Measurements from ENCODE around the gene ARHGAP15. TPM values are rescaled to one million over a fixed set of nuclear protein-coding genes. Genes with fewer than 3 reads are reported as not detected.
A peak's percentile ranks its signal among the peaks of the same experiment; 100 is the strongest.

Gene ARHGAP15
- total RNA-seq, 3 donors from 2014 or later (not counting 1 experiment from before 2014, with no cell fraction given): 148 to 168 (median 165) TPM

DNA sequence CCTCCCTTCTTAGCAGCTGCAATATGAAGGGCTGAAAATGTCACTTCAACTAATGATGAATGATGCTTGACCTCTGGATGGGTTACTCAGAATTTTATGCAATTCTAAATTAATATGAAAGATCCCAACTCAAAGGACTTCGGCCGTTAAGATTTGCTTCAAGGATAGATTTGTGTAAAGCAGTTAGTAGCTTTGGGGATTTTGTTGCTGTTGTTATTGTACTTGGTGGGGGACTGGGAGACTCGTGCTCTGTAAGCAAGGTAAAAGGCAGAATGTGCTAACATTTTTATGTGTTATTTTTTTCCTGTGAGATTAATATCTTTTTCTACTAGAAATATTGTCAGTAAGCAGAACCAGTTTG, 478.8 kb downstream of the ARHGAP15 start:
- Mint-ChIP-seq H3K9me3 (no peaks in the 10 kb centered on the region), H3K36me3 (no peaks in the 10 kb centered on the region), H3K27ac (no peak overlapping the region), H3K4me1 (peaks cover 13 to 18% of the 10 kb centered on the region in 2 donors), H3K27me3 (ENCODE audit: low read depth in 2 of 2) (no peaks in the 10 kb centered on the region), H3K4me3 (no peak overlapping the region)
- ATAC-seq (no peak), DNase-seq (no peak)
- intact Hi-C loops (cut with micrococcal nuclease): no loop called here
- H3K9me3 ChIP-seq (ENCODE audit: control insufficient read depth, insufficient read depth, low read length): no peaks in the 10 kb centered on the region
- H3K4me1 ChIP-seq (ENCODE audit: control insufficient read depth, insufficient read depth, low read length): no peaks in the 10 kb centered on the region
- H3K27me3 ChIP-seq (ENCODE audit: control insufficient read depth, insufficient read depth, low read length): no peaks in the 10 kb centered on the region
- H3K27ac ChIP-seq (ENCODE audit: low read length): no peak overlapping the region
- peaks cover 2% of the 10 kb centered on the region for H3K36me3 ChIP-seq (ENCODE audit: control insufficient read depth, insufficient read depth, low read length)
- WGBS (ENCODE audit: insufficient coverage): 89% methylated on average over 3 of the region's 3 CpGs
- H3K4me3 ChIP-seq (ENCODE audit: low read length): no peak overlapping the region
- TF ChIP-seq CTCF (IDR thresholded peaks at IDR 0.05): no peak

DNA sequence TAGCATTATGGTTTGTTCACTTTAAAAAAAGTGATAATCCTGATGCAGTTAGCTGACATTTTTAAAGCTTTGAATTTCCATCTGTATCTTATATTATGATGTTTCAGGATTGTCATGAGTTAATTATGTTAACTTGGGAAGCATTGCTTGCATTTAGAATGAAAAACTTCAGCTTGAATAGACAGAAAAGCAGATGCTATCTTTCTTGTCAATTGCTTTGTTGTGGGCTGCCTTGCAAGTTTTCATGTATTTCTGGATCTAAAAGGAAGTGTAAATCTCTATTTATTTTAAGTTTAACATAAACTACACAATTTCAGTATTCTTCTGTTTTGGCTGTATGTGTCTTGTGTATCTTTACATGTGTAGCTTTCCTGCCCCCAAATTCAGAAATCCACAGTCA, 479.5 kb downstream of the ARHGAP15 start:
- Mint-ChIP-seq H3K27me3 (ENCODE audit: low read depth in 2 of 2) (no peaks in the 10 kb centered on the region), H3K36me3 (no peaks in the 10 kb centered on the region), H3K27ac (peak overlapping the region in 1 of 2 donors; percentile 45), H3K4me3 (no peak overlapping the region), H3K4me1 (peaks cover 13 to 14% of the 10 kb centered on the region in 2 donors), H3K9me3 (no peaks in the 10 kb centered on the region)
- no peak for TF ChIP-seq CTCF (IDR thresholded peaks at IDR 0.05)
- DNase-seq: no peak
- intact Hi-C loops (cut with micrococcal nuclease): no loop called here
- no peaks in the 10 kb centered on the region for H3K27me3 ChIP-seq (ENCODE audit: control insufficient read depth, insufficient read depth, low read length)
- H3K36me3 ChIP-seq (ENCODE audit: control insufficient read depth, insufficient read depth, low read length): peaks cover 6% of the 10 kb centered on the region
- ATAC-seq: no peak
- no peaks in the 10 kb centered on the region for H3K9me3 ChIP-seq (ENCODE audit: control insufficient read depth, insufficient read depth, low read length)
- H3K27ac ChIP-seq (ENCODE audit: low read length): no peak overlapping the region
- H3K4me3 ChIP-seq (ENCODE audit: low read length): no peak overlapping the region
- no peaks in the 10 kb centered on the region for H3K4me1 ChIP-seq (ENCODE audit: control insufficient read depth, insufficient read depth, low read length)

DNA sequence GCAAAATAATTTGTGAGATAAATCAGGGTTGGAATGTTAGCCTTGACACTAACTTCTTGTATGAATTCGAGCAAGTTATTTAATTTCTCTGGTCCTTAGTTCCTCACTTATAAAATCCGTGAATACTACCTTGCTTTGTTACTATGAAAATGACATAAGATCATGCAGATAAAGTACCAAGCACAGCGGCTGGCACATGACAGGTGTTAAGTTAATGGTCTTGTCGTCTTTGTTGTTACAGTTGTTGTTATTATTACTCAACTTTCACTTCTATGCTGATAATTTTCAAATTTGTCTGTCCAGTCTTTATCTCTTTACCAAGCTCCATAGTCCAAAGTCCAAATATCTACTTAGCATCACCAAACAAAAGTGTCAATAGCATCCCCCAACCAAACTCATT, 482.1 kb downstream of the ARHGAP15 start:
- peaks cover 6% of the 10 kb centered on the region for H3K36me3 ChIP-seq (ENCODE audit: control insufficient read depth, insufficient read depth, low read length)
- Mint-ChIP-seq H3K9me3 (no peaks in the 10 kb centered on the region), H3K27me3 (ENCODE audit: low read depth in 2 of 2) (no peaks in the 10 kb centered on the region), H3K27ac (no peak overlapping the region), H3K4me3 (no peak overlapping the region), H3K36me3 (no peaks in the 10 kb centered on the region), H3K4me1 (peaks cover 28 to 34% of the 10 kb centered on the region in 2 donors)
- no peaks in the 10 kb centered on the region for H3K4me1 ChIP-seq (ENCODE audit: control insufficient read depth, insufficient read depth, low read length)
- 100% methylated on average over 1 of the region's 4 CpGs for WGBS (ENCODE audit: insufficient coverage)
- H3K4me3 ChIP-seq (ENCODE audit: low read length): no peak overlapping the region
- DNase-seq (no peak), ATAC-seq (no peak)
- TF ChIP-seq CTCF (IDR thresholded peaks at IDR 0.05): no peak
- H3K9me3 ChIP-seq (ENCODE audit: control insufficient read depth, insufficient read depth, low read length): no peaks in the 10 kb centered on the region
- intact Hi-C loops (cut with micrococcal nuclease): no loop called here
- H3K27ac ChIP-seq (ENCODE audit: low read length): no peak overlapping the region
- no peaks in the 10 kb centered on the region for H3K27me3 ChIP-seq (ENCODE audit: control insufficient read depth, insufficient read depth, low read length)

GRCh38 chr2:143615562-143615961, 486.3 kb downstream of the ARHGAP15 start:
- Mint-ChIP-seq H3K4me1 (peaks cover 38 to 47% of the 10 kb centered on the region in 2 donors), H3K27ac (no peak overlapping the region), H3K4me3 (no peak overlapping the region), H3K36me3 (no peaks in the 10 kb centered on the region), H3K27me3 (ENCODE audit: low read depth in 2 of 2) (no peaks in the 10 kb centered on the region), H3K9me3 (no peaks in the 10 kb centered on the region)
- H3K4me3 ChIP-seq (ENCODE audit: low read length): no peak overlapping the region
- H3K27me3 ChIP-seq (ENCODE audit: control insufficient read depth, insufficient read depth, low read length): no peaks in the 10 kb centered on the region
- no peak for DNase-seq
- ATAC-seq: no peak
- H3K4me1 ChIP-seq (ENCODE audit: control insufficient read depth, insufficient read depth, low read length): no peaks in the 10 kb centered on the region
- H3K9me3 ChIP-seq (ENCODE audit: control insufficient read depth, insufficient read depth, low read length): no peaks in the 10 kb centered on the region
- WGBS (ENCODE audit: insufficient coverage): 98% methylated on average over 4 of the region's 4 CpGs
- TF ChIP-seq CTCF (IDR thresholded peaks at IDR 0.05): no peak
- H3K36me3 ChIP-seq (ENCODE audit: control insufficient read depth, insufficient read depth, low read length): peaks cover 11% of the 10 kb centered on the region
- no peak overlapping the region for H3K27ac ChIP-seq (ENCODE audit: low read length)
- intact Hi-C loops (cut with micrococcal nuclease): no loop called here

All from natural killer cell (primary cell).